PFSK-1 (cell line): ENCODE results near the gene RAB34.

Source experiments
- FOXP2 ChIP-seq: optimal IDR thresholded peaks from 2 replicates; pipeline ENCODE3; 2011; ENCODE audit warnings: borderline replicate concordance, control low read depth, inconsistent platforms; ENCODE audit not compliant: insufficient read depth; ENCODE audit errors: extremely low read length, extremely low read depth
- POLR2AphosphoS5 ChIP-seq: IDR thresholded peaks from 2 replicates; pipeline ENCODE4 v1.6.1; 2012; ENCODE audit warnings: low read depth, mild to moderate bottlenecking, control low read depth, low read length, moderate library complexity
- REST ChIP-seq, 2 experiments: IDR thresholded peaks; 2 replicates each; pipeline versions ENCODE4 v1.6.1 to v1.8.0; 2011 to 2012; ENCODE audit warnings: low read depth in 2 of 2, low read length in 2 of 2, control low read depth in 1 of 2, inconsistent platforms in 1 of 2, mild to moderate bottlenecking in 1 of 2, moderate library complexity in 1 of 2; ENCODE audit not compliant: insufficient read depth in 1 of 2
- SIN3A ChIP-seq: IDR thresholded peaks from 2 replicates; pipeline ENCODE4 v1.6.1; 2012; ENCODE audit warnings: mild to moderate bottlenecking, low read length, moderate library complexity, borderline replicate concordance; ENCODE audit not compliant: insufficient read depth
- TAF1 ChIP-seq: IDR thresholded peaks from 2 replicates; pipeline ENCODE4 v1.6.1; 2012; ENCODE audit warnings: low read length, control low read depth, borderline replicate concordance; ENCODE audit not compliant: insufficient read depth

- no peak for TF ChIP-seq POLR2AphosphoS5
- no peak for TF ChIP-seq SIN3A
- no peak for TF ChIP-seq TAF1
- TF ChIP-seq REST (IDR thresholded peaks at IDR 0.05; ENCODE audit: insufficient read depth in 1 of 2, low read depth in 2 of 2, low read length in 2 of 2) = no peak
- TF ChIP-seq FOXP2 = no peak
These were observed 14.0 kb downstream of the RAB34 start for GRCh38 chr17:28703552-28704218.
